SK-N-SH (cell line): ENCODE measurements around the gene CAMSAP1. TPM values are rescaled to one million over a fixed set of nuclear protein-coding genes. Genes with fewer than 3 reads are reported as not detected.

ENCODE experiments used
- CTCF ChIA-PET: fragments of 300-600, 350-600 bp; formaldehyde crosslinking; extraction: SDS; loops from one replicate; lab custom pipeline; 2021; lab: Yijun Ruan, JAX
- POLR2A ChIA-PET: fragments of 350-600 bp; sonication (Branson Sonifier 250); formaldehyde crosslinking; extraction: SDS; loops from one replicate; lab custom pipeline; 2020; ENCODE audit warnings: antibody characterized with exemption, inconsistent platforms; lab: Yijun Ruan, JAX
- DNase-seq: peaks from one replicate; pipeline ENCODE4 v3.0.0; 2012
- H2AFZ ChIP-seq: fragments of 200-600 bp; sonication (generic); 2 replicates; pipeline ENCODE4 v1.8.1; 2016; ENCODE audit warnings: antibody characterized with exemption, mild to moderate bottlenecking, low read depth
- H3F3A ChIP-seq: fragments of 200-600 bp; sonication (generic); replicated peaks from 2 replicates; pipeline ENCODE3; 2016; ENCODE audit warnings: antibody characterized with exemption, mild to moderate bottlenecking; ENCODE audit not compliant: insufficient read depth
- H3K27ac ChIP-seq, 2 experiments: fragments of 200-500 bp in 1 of 2; fragments of 200-600 bp in 1 of 2; sonication (Bioruptor generic) in 1 of 2; sonication (generic), shearing (Covaris generic) in 1 of 2; 2 replicates each; pipeline versions ENCODE4 v1.5.1 to v1.6.1; 2014 to 2016; ENCODE audit warnings: low read depth in 2 of 2, inconsistent platforms in 1 of 2, low read length in 1 of 2, mild to moderate bottlenecking in 1 of 2, mixed read lengths in 1 of 2
- H3K27me3 ChIP-seq: fragments of 200-600 bp; sonication (generic), shearing (Covaris generic); 2 replicates; pipeline ENCODE4 v1.6.1; 2016; ENCODE audit warnings: mixed run types; ENCODE audit not compliant: insufficient read depth
- H3K36me3 ChIP-seq, 2 experiments: fragments of 200-500 bp in 1 of 2; fragments of 200-600 bp in 1 of 2; sonication (Bioruptor generic) in 1 of 2; sonication (generic) in 1 of 2; replicated peaks in 1 of 2; 2 replicates each; pipeline versions ENCODE3 to v1.5.1; 2014 to 2016; ENCODE audit warnings: low read length in 1 of 2, mild to moderate bottlenecking in 1 of 2; ENCODE audit not compliant: insufficient read depth in 2 of 2, control insufficient read depth in 1 of 2
- H3K4me1 ChIP-seq, 2 experiments: fragments of 200-500 bp in 1 of 2; fragments of 200-600 bp in 1 of 2; sonication (Bioruptor generic) in 1 of 2; sonication (generic), shearing (Covaris generic) in 1 of 2; 2 replicates each; pipeline versions ENCODE4 v1.5.1 to v1.6.1; 2014 to 2016; ENCODE audit warnings: low read depth in 1 of 2, low read length in 1 of 2, mixed run types in 1 of 2; ENCODE audit not compliant: insufficient read depth in 2 of 2, control insufficient read depth in 1 of 2
- H3K4me2 ChIP-seq: fragments of 200-600 bp; sonication (generic), shearing (Covaris generic); 2 replicates; pipeline ENCODE4 v1.6.1; 2017; ENCODE audit warnings: mixed run types
- H3K4me3 ChIP-seq, 2 experiments: fragments of 200-500 bp in 1 of 2; fragments of 200-600 bp in 1 of 2; sonication (Bioruptor generic) in 1 of 2; sonication (generic), shearing (Covaris generic) in 1 of 2; 2 replicates each; pipeline versions ENCODE4 v1.5.1 to v1.8.1; 2014 to 2016; ENCODE audit warnings: low read depth in 2 of 2, inconsistent platforms in 1 of 2, low read length in 1 of 2, mild to moderate bottlenecking in 1 of 2, mixed read lengths in 1 of 2, moderate library complexity in 1 of 2
- H3K79me2 ChIP-seq: fragments of 200-600 bp; sonication (generic); 2 replicates; pipeline ENCODE4 v1.8.1; 2017; ENCODE audit warnings: mild to moderate bottlenecking; ENCODE audit not compliant: insufficient read depth
- H3K9ac ChIP-seq: fragments of 200-600 bp; sonication (generic); 2 replicates; pipeline ENCODE4 v1.6.1; 2017; ENCODE audit warnings: mixed run types
- H3K9me2 ChIP-seq: fragments of 200-600 bp; sonication (generic); 2 replicates; pipeline ENCODE4 v1.6.1; 2017; ENCODE audit warnings: mixed run types
- H3K9me3 ChIP-seq: fragments of 200-600 bp; sonication (generic); 2 replicates; pipeline ENCODE4 v1.6.1; 2017; ENCODE audit warnings: mixed run types, mild to moderate bottlenecking, moderate library complexity
- H4K20me1 ChIP-seq: fragments of 200-600 bp; sonication (generic); 2 replicates; pipeline ENCODE4 v1.6.1; 2017; ENCODE audit warnings: mild to moderate bottlenecking, mixed run types; ENCODE audit not compliant: insufficient read depth
- ELF1 ChIP-seq: IDR thresholded peaks from 2 replicates; pipeline ENCODE4 v1.4.0; 2012
- EZH2phosphoT487 ChIP-seq: fragments of 200-600 bp; sonication (generic); IDR thresholded peaks from 2 replicates; pipeline ENCODE4 v1.6.1; 2017; ENCODE audit warnings: low read depth, mixed run types, mild to moderate bottlenecking, antibody characterized with exemption, moderate library complexity, borderline replicate concordance
- FOXJ3 ChIP-seq: sonication (generic); formaldehyde crosslinking; IDR thresholded peaks from 2 replicates; pipeline ENCODE4 v1.5.1; 2020; ENCODE audit warnings: mild to moderate bottlenecking, missing genetic modification reagents
- GABPA ChIP-seq: IDR thresholded peaks from 2 replicates; pipeline ENCODE4 v1.4.0; 2012; ENCODE audit warnings: low read depth, mild to moderate bottlenecking
- JUND ChIP-seq: IDR thresholded peaks from 2 replicates; pipeline ENCODE4 v1.4.0; 2012
- MEF2A ChIP-seq: IDR thresholded peaks from 2 replicates; pipeline ENCODE4 v1.4.0; 2012; ENCODE audit warnings: low read depth, borderline replicate concordance
- MXI1 ChIP-seq: IDR thresholded peaks from 2 replicates; pipeline ENCODE4 v1.6.1; 2012; ENCODE audit warnings: mild to moderate bottlenecking, low read depth, low read length, improper control_type of control experiment
- NRF1 ChIP-seq: IDR thresholded peaks from 2 replicates; pipeline ENCODE4 v1.6.1; 2012; ENCODE audit warnings: low read depth, mild to moderate bottlenecking, low read length
- RAD21 ChIP-seq: IDR thresholded peaks from 2 replicates; pipeline ENCODE4 v1.6.1; 2012; ENCODE audit warnings: mild to moderate bottlenecking, low read length
- RFX5 ChIP-seq: IDR thresholded peaks from 2 replicates; pipeline ENCODE4 v1.6.1; 2012; ENCODE audit warnings: mild to moderate bottlenecking, improper control_type of control experiment, low read length
- SIN3A ChIP-seq: IDR thresholded peaks from 2 replicates; pipeline ENCODE4 v1.6.1; 2012; ENCODE audit warnings: low read depth, mild to moderate bottlenecking, low read length, moderate library complexity, borderline replicate concordance
- SMC3 ChIP-seq: IDR thresholded peaks from 2 replicates; pipeline ENCODE4 v1.6.1; 2012; ENCODE audit warnings: low read depth, low read length, improper control_type of control experiment
- TCF12 ChIP-seq: IDR thresholded peaks from 2 replicates; pipeline ENCODE4 v1.4.0; 2012
- USF1 ChIP-seq: IDR thresholded peaks from 2 replicates; pipeline ENCODE4 v1.4.0; 2012; ENCODE audit warnings: low read depth, borderline replicate concordance
- USF2 ChIP-seq: fragments of 150-350 bp; IDR thresholded peaks from 2 replicates; pipeline ENCODE4 v1.6.1; 2017; ENCODE audit warnings: antibody characterized with exemption, low read length, low read depth, borderline replicate concordance
- YY1 ChIP-seq: IDR thresholded peaks from 2 replicates; pipeline ENCODE4 v1.4.0; 2012; ENCODE audit warnings: low read depth, mild to moderate bottlenecking
- WGBS: methylation state at CpG from one replicate; pipeline ENCODE4 v1.1.6; 2017; ENCODE audit warnings: low lambda C conversion rate; 5-methylcytosine and 5-hydroxymethylcytosine counted together
- polyA plus RNA-seq, 3 experiments: library from polyadenylated mRNA; depleted of rRNA; stranded (reverse); fragments of >200 nt; gene quantifications; 2 replicates each; pipeline ENCODE4 v1.2.3, GENCODE V29; 2012
- TF ChIP-seq, protein P1 (sequence below): IDR thresholded peaks from 2 replicates; pipeline ENCODE4 v1.4.0; 2012; ENCODE audit warnings: low read depth, borderline replicate concordance
- TF ChIP-seq, protein P2 (sequence below): IDR thresholded peaks from 2 replicates; pipeline ENCODE4 v1.4.0; 2012; ENCODE audit warnings: low read depth
- TF ChIP-seq, protein P3 (sequence below): IDR thresholded peaks from 2 replicates; pipeline ENCODE4 v1.6.1; 2012; ENCODE audit warnings: mild to moderate bottlenecking, low read depth, low read length, moderate library complexity
- TF ChIP-seq, protein P4 (sequence below): fragments of 150-350 bp; IDR thresholded peaks from 2 replicates; pipeline ENCODE4 v1.6.1; 2016; ENCODE audit warnings: mild to moderate bottlenecking, low read depth, low read length

CAMSAP1 gene
- polyA plus RNA-seq, 1 of the 3 experiments (the other 2 are of a cell fraction), result 8.9 TPM

GRCh38 chr9:135865531-135865930 lies 41.8 kb downstream of the CAMSAP1 start:
- no peak overlapping the region for H3K4me3 ChIP-seq
- no peak overlapping the region for H3K4me2 ChIP-seq
- no peak overlapping the region for H3K9ac ChIP-seq
- CTCF ChIA-PET, result interaction anchor here (0.7 to 4.7 kb wide), 11 partner anchors 10 to 257 kb away, joined by 3 to 27 read pairs (median 4); no protein-coding TSS in a partner anchor
- H3K27me3 ChIP-seq, result no peaks in the 10 kb centered on the region
- peaks cover 0 to 7% of the 10 kb centered on the region in 2 experiments for H3K36me3 ChIP-seq
- H3K27ac ChIP-seq, result no peak overlapping the region
- no peaks in the 10 kb centered on the region for H3K9me3 ChIP-seq
- POLR2A ChIA-PET, result interaction anchor here (1.0 kb wide), 1 partner anchor 19 kb away, joined by 3 read pairs; no protein-coding TSS in a partner anchor
- no peaks in the 10 kb centered on the region for H3K9me2 ChIP-seq
- 85% methylated on average over 7 of the region's 7 CpGs for WGBS
- H3K4me1 ChIP-seq, result peaks cover 0 to 6% of the 10 kb centered on the region in 2 experiments; a peak in 1 of 4 replicates
- H4K20me1 ChIP-seq, result peaks cover 80% of the 10 kb centered on the region
- DNase-seq, result no peak
- H3K79me2 ChIP-seq, result peaks cover 93% of the 10 kb centered on the region
- no peak overlapping the region for H2AFZ ChIP-seq
- TF ChIP-seq YY1, result no peak
- TF ChIP-seq FOXJ3 (CRISPR knock-in tag), result no peak
- no peak for TF ChIP-seq JUND
- no peak for TF ChIP-seq USF1
- TF ChIP-seq, protein P1, sequence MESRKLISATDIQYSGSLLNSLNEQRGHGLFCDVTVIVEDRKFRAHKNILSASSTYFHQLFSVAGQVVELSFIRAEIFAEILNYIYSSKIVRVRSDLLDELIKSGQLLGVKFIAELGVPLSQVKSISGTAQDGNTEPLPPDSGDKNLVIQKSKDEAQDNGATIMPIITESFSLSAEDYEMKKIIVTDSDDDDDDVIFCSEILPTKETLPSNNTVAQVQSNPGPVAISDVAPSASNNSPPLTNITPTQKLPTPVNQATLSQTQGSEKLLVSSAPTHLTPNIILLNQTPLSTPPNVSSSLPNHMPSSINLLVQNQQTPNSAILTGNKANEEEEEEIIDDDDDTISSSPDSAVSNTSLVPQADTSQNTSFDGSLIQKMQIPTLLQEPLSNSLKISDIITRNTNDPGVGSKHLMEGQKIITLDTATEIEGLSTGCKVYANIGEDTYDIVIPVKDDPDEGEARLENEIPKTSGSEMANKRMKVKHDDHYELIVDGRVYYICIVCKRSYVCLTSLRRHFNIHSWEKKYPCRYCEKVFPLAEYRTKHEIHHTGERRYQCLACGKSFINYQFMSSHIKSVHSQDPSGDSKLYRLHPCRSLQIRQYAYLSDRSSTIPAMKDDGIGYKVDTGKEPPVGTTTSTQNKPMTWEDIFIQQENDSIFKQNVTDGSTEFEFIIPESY, result no peak
- no peak for TF ChIP-seq SIN3A
- no peak for TF ChIP-seq MXI1
- no peak for TF ChIP-seq ELF1
- TF ChIP-seq SMC3, result no peak
- TF ChIP-seq MEF2A, result no peak
- TF ChIP-seq, protein P2, sequence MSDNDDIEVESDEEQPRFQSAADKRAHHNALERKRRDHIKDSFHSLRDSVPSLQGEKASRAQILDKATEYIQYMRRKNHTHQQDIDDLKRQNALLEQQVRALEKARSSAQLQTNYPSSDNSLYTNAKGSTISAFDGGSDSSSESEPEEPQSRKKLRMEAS, result no peak
- TF ChIP-seq RFX5, result no peak
- no peak for TF ChIP-seq EZH2phosphoT487
- TF ChIP-seq TCF12, result no peak
- TF ChIP-seq USF2, result no peak
- no peak for TF ChIP-seq RAD21
- TF ChIP-seq NRF1, result no peak
- TF ChIP-seq, protein P3, sequence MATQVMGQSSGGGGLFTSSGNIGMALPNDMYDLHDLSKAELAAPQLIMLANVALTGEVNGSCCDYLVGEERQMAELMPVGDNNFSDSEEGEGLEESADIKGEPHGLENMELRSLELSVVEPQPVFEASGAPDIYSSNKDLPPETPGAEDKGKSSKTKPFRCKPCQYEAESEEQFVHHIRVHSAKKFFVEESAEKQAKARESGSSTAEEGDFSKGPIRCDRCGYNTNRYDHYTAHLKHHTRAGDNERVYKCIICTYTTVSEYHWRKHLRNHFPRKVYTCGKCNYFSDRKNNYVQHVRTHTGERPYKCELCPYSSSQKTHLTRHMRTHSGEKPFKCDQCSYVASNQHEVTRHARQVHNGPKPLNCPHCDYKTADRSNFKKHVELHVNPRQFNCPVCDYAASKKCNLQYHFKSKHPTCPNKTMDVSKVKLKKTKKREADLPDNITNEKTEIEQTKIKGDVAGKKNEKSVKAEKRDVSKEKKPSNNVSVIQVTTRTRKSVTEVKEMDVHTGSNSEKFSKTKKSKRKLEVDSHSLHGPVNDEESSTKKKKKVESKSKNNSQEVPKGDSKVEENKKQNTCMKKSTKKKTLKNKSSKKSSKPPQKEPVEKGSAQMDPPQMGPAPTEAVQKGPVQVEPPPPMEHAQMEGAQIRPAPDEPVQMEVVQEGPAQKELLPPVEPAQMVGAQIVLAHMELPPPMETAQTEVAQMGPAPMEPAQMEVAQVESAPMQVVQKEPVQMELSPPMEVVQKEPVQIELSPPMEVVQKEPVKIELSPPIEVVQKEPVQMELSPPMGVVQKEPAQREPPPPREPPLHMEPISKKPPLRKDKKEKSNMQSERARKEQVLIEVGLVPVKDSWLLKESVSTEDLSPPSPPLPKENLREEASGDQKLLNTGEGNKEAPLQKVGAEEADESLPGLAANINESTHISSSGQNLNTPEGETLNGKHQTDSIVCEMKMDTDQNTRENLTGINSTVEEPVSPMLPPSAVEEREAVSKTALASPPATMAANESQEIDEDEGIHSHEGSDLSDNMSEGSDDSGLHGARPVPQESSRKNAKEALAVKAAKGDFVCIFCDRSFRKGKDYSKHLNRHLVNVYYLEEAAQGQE, result no peak
- TF ChIP-seq GABPA, result no peak
- TF ChIP-seq, protein P4, sequence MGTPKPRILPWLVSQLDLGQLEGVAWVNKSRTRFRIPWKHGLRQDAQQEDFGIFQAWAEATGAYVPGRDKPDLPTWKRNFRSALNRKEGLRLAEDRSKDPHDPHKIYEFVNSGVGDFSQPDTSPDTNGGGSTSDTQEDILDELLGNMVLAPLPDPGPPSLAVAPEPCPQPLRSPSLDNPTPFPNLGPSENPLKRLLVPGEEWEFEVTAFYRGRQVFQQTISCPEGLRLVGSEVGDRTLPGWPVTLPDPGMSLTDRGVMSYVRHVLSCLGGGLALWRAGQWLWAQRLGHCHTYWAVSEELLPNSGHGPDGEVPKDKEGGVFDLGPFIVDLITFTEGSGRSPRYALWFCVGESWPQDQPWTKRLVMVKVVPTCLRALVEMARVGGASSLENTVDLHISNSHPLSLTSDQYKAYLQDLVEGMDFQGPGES, result no peak
- peaks cover 9% of the 10 kb centered on the region for H3F3A ChIP-seq
